Stimulated activated CD8-positive, alpha-beta memory T cell treated with anti-CD3 and anti-CD28 coated beads, Interleukin-7, amount 100 ng/mL, for 24 hours (primary cell): ENCODE measurements around the gene GPR142.
"Not testable (repeated sequence)": the region's sequence is repeated elsewhere in the genome, so short reads cannot be mapped to it uniquely, and the experiment has no call there.

Source experiments
- DNase-seq: peaks from one replicate; pipeline ENCODE4 v3.0.0-alpha.2; 2020; ENCODE audit warnings: low read depth

GPR142 gene

DNA sequence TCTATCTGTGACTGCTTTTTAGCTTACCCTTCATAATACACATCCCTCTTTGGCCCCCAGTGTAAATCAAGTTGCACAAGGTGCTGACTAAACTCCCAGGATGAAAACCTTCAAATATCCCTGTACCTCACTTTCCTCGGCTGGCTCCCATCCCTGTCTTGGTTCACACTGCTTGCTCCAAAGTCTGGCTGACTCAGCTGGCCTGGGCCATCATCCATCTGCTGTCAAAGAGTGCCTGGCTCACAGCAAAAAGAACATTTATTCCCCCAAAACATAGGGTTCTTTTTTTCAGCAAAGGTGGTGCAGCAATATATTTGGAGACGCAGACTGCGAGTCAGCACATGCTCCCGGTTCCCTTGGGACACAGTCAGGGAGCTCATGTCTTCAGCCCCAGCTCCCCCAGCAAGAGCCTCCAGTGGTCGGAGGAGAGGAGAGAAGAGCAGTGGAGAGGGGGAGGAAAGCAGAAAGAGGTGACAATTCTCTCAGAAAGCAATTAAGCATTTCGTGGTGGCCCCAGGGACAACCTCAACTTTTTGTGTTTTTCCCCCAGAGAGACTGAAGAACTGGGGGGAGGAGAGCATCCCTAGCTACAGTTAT is 26.1 kb downstream of the GPR142 start:
- no peak for DNase-seq

DNA sequence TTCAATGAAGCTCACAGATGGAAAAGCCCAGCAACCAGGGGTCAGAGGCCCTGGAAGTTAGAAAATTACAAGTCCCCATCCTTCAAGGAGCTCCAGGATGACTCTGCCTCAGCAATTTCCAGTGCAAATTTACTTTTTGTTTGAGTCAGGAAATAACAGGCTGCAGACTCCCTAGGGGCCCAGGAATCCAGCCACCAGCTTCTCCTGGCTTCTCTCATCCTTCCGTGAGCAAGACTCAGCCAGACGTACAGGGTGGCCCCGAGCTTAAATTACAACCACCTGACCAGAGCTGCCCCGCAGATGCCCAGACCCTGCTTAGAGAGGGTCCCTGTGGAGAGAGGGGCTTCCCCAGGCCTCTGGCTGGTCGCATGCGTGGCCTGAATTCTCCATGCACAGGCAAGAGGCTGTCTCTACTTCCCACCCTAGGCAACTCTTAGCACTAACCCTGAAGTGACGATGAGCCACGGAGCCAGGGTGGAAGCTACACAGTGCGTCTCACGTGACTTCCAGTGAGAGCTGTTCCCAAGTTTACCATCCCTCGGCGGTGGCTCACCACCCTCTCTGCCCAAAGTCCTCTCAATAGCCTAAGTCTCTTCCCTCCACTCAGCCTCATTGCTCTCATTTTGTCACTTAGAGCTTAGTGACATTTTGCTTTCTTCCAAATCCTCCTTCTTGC is 27.1 kb downstream of the GPR142 start:
- DNase-seq = no peak

- no peak for DNase-seq
These were observed 27.7 kb downstream of the GPR142 start for GRCh38 chr17:74394977-74395376.

DNA sequence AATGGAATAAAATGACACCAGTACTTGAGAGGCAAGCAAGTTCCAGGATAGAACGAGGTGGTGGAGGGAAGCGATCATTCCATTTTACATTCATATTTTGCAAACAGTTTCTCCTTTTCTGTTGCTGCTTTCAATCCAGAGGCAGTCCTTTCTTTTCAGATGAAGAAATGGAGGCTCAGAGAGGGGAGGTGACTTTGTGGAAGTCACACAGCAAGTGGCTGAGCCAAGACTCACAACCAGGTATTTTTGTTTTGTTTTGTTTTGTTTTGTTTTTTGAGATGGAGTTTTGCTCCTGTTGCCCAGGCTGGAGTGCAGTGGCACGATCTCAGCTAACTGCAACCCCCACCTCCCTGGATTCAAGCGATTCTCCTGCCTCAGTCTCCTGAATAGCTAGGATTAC is 29.3 kb downstream of the GPR142 start:
- DNase-seq = no peak

- DNase-seq = no peak
These were observed 34.7 kb downstream of the GPR142 start for GRCh38 chr17:74402048-74402447.

DNA sequence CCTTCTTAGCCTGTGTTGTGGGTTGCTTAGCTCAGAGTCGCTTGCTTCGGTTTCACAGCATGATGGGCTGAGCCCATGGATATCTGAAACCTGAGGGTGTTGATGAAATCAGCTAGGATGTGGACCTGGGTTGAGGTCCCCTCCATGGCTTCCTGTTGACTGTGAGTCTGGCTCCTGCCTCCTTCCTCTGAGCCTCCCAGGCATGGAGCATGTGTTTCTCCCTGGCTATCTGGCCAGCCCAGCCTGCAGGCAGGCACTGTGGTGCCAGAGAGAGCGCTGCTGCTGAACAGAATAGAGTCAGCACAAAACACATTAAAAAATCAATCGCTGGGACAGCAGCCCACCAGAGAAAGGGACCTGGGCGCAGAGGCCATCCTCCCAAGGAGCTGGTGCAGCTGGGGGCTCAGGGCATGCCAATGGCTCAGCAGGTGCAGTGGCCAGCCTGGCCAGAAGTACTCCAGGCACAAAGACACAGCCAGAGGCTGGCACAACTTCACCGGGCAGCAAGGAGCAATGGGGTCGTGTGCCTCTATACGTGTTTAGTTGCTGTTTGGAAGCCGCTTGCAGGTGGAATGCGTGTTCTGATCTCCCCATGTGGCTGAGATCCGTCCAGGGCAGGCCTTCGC is 36.3 kb downstream of the GPR142 start:
- DNase-seq = no peak

DNA sequence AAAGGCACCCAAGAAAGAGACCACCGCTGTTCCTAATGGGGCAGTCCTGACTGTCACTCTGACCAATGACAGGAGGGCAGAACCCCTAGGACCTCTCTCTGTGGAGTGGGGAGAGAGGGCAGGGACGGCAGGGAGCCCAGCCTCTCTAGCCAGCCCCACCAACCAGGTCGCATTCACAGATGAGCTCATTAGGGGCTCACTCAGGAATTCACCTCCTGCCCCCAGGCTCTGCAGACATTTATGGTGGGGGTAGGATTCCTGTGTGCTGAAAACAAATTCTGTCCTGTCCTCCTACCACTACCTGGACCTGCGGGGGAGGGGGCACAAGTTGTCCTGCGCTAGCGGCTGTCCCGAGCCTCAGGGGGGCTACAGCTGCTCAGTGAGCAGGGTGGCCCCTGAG is 36.9 kb downstream of the GPR142 start:
- DNase-seq = no peak

DNA sequence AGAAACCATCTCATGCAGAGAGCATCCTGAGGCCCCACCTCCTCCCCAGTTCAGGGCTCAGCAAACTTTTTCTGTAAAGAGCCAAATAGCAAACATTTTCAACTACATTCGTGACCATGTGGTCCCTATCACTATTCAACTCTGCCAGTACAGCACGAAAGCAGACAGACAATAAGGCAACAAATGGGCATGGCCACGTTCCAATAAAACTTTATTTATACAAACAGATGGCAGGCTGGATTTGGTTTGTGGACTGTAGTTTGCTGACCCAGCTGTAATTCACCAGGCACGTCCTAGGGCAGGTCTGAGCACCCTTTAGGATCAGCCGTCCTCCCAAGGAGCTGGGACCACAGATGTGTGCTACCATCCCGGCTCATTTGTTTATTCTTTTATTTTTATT is 37.5 kb downstream of the GPR142 start:
- no peak for DNase-seq

GRCh38 chr17:74405311-74405710 is 38.0 kb downstream of the GPR142 start:
- not testable (repeated sequence) for DNase-seq

DNA sequence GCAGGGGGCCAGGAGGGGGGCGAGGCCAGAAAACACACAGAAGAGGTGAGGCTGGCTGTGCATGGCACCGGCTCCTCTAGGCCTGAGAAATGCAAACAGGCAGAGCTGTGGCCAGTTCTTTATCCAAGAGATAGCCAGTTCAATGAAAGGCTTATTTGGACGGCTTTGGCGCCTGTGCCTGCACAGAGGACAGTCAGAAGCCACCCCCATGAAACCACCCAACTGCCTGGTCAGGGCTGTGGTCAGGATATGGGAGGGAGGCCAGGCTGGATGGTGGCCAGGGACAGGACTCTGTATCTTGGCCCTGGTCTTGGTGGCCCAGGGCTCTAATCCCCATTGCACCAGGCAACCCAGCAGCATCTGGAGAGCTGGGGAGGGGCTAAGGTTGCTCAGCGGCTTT is 40.1 kb downstream of the GPR142 start:
- no peak for DNase-seq

DNA sequence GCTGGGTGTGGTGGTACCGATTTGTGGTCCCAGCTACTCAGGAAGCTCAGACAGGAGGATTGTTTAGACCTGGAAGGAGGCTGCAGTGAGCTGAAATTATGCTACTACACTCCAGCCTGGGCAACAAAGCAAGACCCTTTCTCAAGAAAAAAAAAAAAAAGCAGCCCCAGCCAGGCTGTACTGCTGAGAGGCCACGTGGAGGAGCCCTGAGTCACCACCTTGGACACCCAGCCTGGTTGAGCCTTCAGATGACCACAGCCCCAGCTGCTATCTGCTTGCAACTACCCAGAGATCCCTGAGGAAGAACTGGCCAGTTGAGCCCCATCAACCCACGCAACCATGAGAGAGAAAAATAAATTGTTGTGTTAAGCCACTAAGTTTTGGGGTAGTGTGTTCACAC is 41.0 kb downstream of the GPR142 start:
- DNase-seq = no peak

GRCh38 chr17:74408815-74409214 is 41.5 kb downstream of the GPR142 start:
- no peak for DNase-seq

DNA sequence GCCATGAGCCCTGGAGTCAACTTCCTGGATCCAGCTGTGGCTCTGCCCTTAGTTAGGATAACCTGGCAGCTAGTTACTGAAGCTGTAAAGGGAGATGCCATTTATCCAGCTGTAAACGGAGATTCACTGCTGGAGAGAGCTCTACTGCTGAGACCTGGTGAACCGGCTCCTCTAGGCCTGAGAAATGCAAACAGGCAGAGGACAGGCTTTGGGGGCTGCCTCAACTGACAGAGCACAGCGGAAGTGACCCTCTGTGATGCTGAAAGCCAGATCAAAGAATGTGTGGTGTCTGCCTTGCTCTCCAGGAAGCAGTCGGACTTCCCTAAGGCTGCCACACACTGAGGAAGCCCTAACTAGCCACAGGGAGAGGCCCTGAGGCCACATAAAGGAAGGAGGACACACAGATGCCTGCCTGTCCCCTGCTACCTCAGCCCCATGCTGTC is 42.7 kb downstream of the GPR142 start:
- no peak for DNase-seq

- no peak for DNase-seq
These were observed 45.3 kb downstream of the GPR142 start for GRCh38 chr17:74412581-74412980.

DNA sequence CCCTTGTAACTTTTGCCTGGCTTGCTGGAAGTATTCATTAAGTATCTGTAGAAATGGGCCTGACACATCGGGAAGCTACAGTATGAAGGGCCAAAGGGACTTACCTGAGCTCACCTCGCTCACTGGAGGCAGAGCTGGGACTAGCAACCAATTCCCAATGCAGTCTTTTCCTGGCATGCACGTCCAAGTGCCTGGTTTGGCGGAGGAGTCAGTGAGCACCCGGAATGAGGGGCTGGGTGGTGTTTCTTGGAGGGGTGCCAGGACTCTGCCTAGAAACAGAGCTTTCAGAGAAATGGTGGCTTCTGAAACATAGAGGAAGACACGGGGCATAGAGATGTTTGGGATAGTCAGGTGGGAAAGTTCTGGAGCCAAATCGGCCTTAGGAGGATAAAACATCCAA is 46.2 kb downstream of the GPR142 start:
- no peak for DNase-seq

GRCh38 chr17:74414510-74414909 is 47.2 kb downstream of the GPR142 start:
- DNase-seq = no peak

DNA sequence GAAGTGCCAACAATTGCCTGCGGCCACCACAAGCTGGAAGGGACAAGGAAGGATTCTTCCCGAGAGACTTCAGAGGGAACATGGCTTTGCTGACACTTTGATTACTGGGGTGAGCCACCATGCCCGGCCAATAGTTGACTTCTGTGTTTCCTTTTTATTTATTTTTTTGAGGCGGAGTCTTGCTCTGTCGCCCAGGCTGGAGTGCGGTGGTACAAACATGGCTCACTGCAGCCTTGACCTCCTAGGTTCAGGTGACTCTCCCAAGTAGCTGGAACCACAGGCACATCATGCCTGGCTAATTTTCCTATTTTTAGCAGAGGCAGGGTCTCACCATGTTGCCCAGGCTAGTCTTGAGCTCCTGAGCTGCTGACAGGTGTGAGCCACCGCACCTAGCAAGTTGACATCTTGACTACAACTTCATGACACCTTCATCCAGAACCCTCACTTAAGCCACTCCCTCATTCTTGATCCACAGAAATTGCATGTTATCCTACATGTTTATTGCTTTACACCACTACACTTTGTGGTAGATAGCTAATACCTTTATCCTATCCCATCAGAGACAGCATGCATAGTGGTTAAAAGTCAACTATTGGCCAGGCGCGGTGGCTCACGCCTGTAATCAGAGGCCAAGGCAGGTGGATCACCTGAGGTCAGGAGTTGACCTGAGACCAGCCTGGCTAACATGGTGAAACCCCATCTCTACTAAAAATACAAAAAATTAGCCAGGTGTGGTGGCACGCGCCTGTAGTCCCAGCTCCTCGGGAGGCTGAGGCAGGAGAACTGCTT is 48.5 kb downstream of the GPR142 start:
- no peak for DNase-seq

GRCh38 chr17:74417178-74418045 is 50.1 kb downstream of the GPR142 start:
- no peak for DNase-seq

DNA sequence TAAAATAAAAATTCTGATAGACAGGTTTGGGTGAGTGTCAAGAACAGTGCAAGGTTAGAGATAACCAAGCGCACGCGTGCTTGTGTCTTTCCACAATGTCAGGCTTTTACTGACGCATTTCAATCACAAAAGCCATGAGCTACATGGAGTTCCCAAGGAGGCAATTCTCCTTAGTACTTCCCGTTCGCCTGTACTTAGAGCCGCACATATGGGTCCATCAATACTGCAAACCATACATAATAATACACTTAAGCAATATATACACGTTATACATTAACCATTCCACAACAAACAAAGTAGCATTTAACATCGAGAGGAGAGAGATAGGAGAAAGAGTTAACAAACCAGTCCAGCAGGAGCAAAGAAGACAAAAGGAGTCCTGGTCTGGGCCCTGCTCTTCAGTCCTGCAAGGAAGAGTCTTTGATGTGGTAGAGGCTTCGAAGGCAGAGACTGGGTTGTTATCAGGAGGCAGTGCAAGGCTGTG is 52.7 kb downstream of the GPR142 start:
- no peak for DNase-seq
